HepG2 (cell line): Measurements from ENCODE around the gene CEBPE. TPM values are rescaled to one million over a fixed set of nuclear protein-coding genes. Genes with fewer than 3 reads are reported as not detected.

Source experiments
- DBP ChIP-seq: sonication (generic); formaldehyde crosslinking; IDR thresholded peaks from 2 replicates; pipeline ENCODE4 v1.4.0; 2020; ENCODE audit warnings: missing genetic modification reagents; ENCODE audit errors: not compliant biosample characterization
- E2F5 ChIP-seq: sonication (generic); formaldehyde crosslinking; conservative IDR thresholded peaks from 2 replicates; pipeline ENCODE4 v1.4.0; 2020; ENCODE audit warnings: missing genetic modification reagents
- FIP1L1 ChIP-seq: fragments of 200-400 bp; formaldehyde crosslinking; IDR thresholded peaks from 2 replicates; pipeline ENCODE4 v1.6.1; 2018; ENCODE audit warnings: low read depth, mild to moderate bottlenecking, low read length, moderate library complexity, borderline replicate concordance; ENCODE audit not compliant: insufficient read depth
- GPN1 ChIP-seq: sonication (generic); formaldehyde crosslinking; IDR thresholded peaks from 2 replicates; pipeline ENCODE4 v1.5.1; 2020; ENCODE audit warnings: missing genetic modification reagents, borderline replicate concordance
- JUND ChIP-seq: sonication (generic); formaldehyde crosslinking; IDR thresholded peaks from 2 replicates; pipeline ENCODE4 v1.8.0; 2022; ENCODE audit warnings: mild to moderate bottlenecking, missing genetic modification reagents
- KDM4B ChIP-seq: sonication (generic); formaldehyde crosslinking; IDR thresholded peaks from 2 replicates; pipeline ENCODE4 v1.4.0; 2020; ENCODE audit warnings: missing genetic modification reagents
- MTERF4 ChIP-seq: sonication (generic); formaldehyde crosslinking; IDR thresholded peaks from 2 replicates; pipeline ENCODE4 v1.8.0; 2023; ENCODE audit warnings: mild to moderate bottlenecking, missing genetic modification reagents
- POLR2A ChIP-seq, 2 experiments: IDR thresholded peaks; 2 replicates each; pipeline ENCODE4 v1.6.1; 2011; ENCODE audit warnings: low read depth in 2 of 2, low read length in 2 of 2, mild to moderate bottlenecking in 1 of 2, moderate library complexity in 1 of 2; ENCODE audit not compliant: insufficient read depth in 1 of 2
- PRDM15 ChIP-seq: sonication (generic); formaldehyde crosslinking; IDR thresholded peaks from 2 replicates; pipeline ENCODE4 v1.4.0; 2020; ENCODE audit warnings: missing genetic modification reagents
- TBP ChIP-seq: sonication (generic); formaldehyde crosslinking; IDR thresholded peaks from 2 replicates; pipeline ENCODE4 v1.5.0; 2020; ENCODE audit warnings: missing genetic modification reagents
- TFDP2 ChIP-seq: sonication (generic); formaldehyde crosslinking; IDR thresholded peaks from 2 replicates; pipeline ENCODE4 v1.4.0; 2020; ENCODE audit warnings: missing genetic modification reagents
- ZFX ChIP-seq: sonication (generic); formaldehyde crosslinking; IDR thresholded peaks from 2 replicates; pipeline ENCODE4 v1.4.0; 2020; ENCODE audit warnings: mild to moderate bottlenecking, low read depth, missing genetic modification reagents, moderate library complexity
- ZNF225 ChIP-seq: sonication (generic); formaldehyde crosslinking; IDR thresholded peaks from 2 replicates; pipeline ENCODE4 v1.4.0; 2020; ENCODE audit warnings: mild to moderate bottlenecking, missing genetic modification reagents
- ZNF263 ChIP-seq: sonication (generic); formaldehyde crosslinking; IDR thresholded peaks from 2 replicates; pipeline ENCODE4 v1.4.0; 2020; ENCODE audit warnings: missing genetic modification reagents
- ZNF598 ChIP-seq: sonication (generic); formaldehyde crosslinking; IDR thresholded peaks from 2 replicates; pipeline ENCODE4 v1.5.1; 2020; ENCODE audit warnings: mild to moderate bottlenecking, missing genetic modification reagents, borderline replicate concordance
- ZNF616 ChIP-seq: sonication (generic); formaldehyde crosslinking; IDR thresholded peaks from 2 replicates; pipeline ENCODE4 v1.5.0; 2020; ENCODE audit warnings: low read depth, mild to moderate bottlenecking, missing genetic modification reagents
- ZNF75D ChIP-seq: sonication (generic); formaldehyde crosslinking; IDR thresholded peaks from 2 replicates; pipeline ENCODE4 v1.8.1; 2023; ENCODE audit warnings: missing genetic modification reagents, mild to moderate bottlenecking, borderline replicate concordance
- ZNF83 ChIP-seq: sonication (generic); formaldehyde crosslinking; IDR thresholded peaks from 2 replicates; pipeline ENCODE4 v1.4.0; 2020; ENCODE audit warnings: missing genetic modification reagents, mild to moderate bottlenecking, borderline replicate concordance
- polyA plus RNA-seq, 8 experiments: library from polyadenylated mRNA; depleted of rRNA in 3 of 8; stranded (reverse) in 7 of 8; unstranded in 1 of 8; fragments of >200 nt; fragmentation: Illumina TruSeq in 4 of 8; extraction: Trizol in 4 of 8; gene quantifications; 2 replicates each; pipeline versions ENCODE4 v1.2.1 to v1.2.3, GENCODE V29; 2011 to 2016; ENCODE audit warnings: low read depth in 4 of 8, missing spikeins in 1 of 8, mixed read lengths in 1 of 8; ENCODE audit not compliant: insufficient read depth in 1 of 8
- total RNA-seq, 5 experiments: library from RNA; depleted of rRNA; stranded (reverse); fragments of >200 nt; fragmentation: Illumina TruSeq; extraction: Trizol; gene quantifications; 2 replicates each; pipeline ENCODE4 v1.2.3, GENCODE V29; 2016; ENCODE audit warnings: low read depth in 1 of 5

CEBPE gene
- total and polyA plus RNA-seq, 2 of the 13 experiments (the other 11 are each of a cell fraction or from before 2014, with no cell fraction given): 0.09 to 0.11 TPM

GRCh38 chr14:23071244-23071920 is 47.7 kb downstream of the CEBPE start (continued):
- TF ChIP-seq FIP1L1 (peak; percentile 46; the same call in 1 of the 2 replicates), MTERF4 (CRISPR knock-in tag) (peak; percentile 97), TBP (CRISPR knock-in tag) (0 out of 2 replicates have a peak, but pooled peaks have one; percentile 41), E2F5 (CRISPR knock-in tag) (no peak), ZFX (CRISPR knock-in tag) (peak; percentile 89), ZNF75D (0 out of 2 replicates have a peak, but pooled peaks have one; percentile 78), ZNF83 (CRISPR knock-in tag) (no peak; the same call in 1 of the 2 replicates), PRDM15 (CRISPR knock-in tag) (no peak), ZNF225 (peak; percentile 93; the same call in 1 of the 2 replicates), ZNF263 (CRISPR knock-in tag) (peak; percentile 99), TFDP2 (CRISPR knock-in tag) (no peak), KDM4B (peak; percentile 67; the same call in 1 of the 2 replicates), DBP (no peak), GPN1 (no peak; the same call in 1 of the 2 replicates), ZNF598 (CRISPR knock-in tag) (peak; percentile 92; the same call in 1 of the 2 replicates), ZNF616 (no peak; the same call in 1 of the 2 replicates), POLR2A (IDR thresholded peaks at IDR 0.05; ENCODE audit: insufficient read depth in 1 of 2, low read depth in 2 of 2, low read length in 2 of 2) (peak; percentile 84 to 97), JUND (CRISPR knock-in tag) (no peak)
